Activated gamma-delta T cell (primary cell): ENCODE data around the gene PPP1R14C.

ENCODE experiments used
- DNase-seq: peaks from one replicate; lab custom pipeline; 2025; lab: John Stamatoyannopoulos, UW

PPP1R14C gene

GRCh38 chr6:150296890-150297289, 154.0 kb downstream of the PPP1R14C start:
- DNase-seq = no peak

- DNase-seq = no peak
These were observed 154.6 kb downstream of the PPP1R14C start for GRCh38 chr6:150297327-150298029.

- DNase-seq = no peak
These were observed 155.2 kb downstream of the PPP1R14C start for GRCh38 chr6:150298030-150298380.

- DNase-seq = no peak
These were observed 155.8 kb downstream of the PPP1R14C start for GRCh38 chr6:150298676-150299075.
